ENCODE results near the gene CNTN1.
"Not testable (repeated sequence)": the region's sequence is repeated elsewhere in the genome, so short reads cannot be mapped to it uniquely, and the experiment has no call there.

The CNTN1 gene

DNA sequence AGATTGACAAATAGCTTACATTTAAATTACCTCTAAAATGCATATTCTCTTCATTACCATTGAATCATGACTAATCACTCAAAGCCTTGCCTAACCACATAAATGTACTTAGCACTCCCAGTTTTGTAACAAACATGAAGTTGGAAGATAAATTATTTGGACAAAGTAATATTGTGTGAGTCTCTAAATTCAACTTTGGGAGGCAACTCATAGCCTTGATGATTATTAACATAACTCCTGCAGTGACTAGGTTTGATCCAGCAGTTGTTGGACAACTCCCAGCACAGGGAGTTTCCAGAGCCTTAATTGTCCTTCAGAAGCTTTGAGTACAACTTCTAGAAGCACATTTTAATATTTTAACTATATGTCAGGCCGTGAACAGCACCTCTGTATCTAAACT lies 342.4 kb downstream of the CNTN1 start:
- peak; percentile 9 for DNase-seq (ENCODE audit: low spot score)

DNA sequence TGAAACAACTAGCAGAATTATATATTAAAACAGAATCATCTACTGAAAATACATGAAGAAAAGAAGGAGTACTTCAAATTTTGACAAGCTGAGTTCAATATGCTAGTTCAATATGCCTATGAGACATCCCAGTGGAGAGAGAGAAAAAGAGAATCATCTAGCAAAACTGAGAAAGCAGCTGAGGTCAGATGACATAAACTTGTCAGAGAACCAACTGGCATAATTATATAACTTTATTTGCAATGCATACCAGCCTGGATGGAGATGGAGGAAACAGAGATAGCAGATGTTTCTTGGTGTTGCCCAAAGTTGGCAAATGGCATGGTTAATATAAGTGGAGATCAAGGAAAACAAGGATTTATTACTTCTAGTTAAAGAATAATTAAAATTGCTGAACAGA lies 347.2 kb downstream of the CNTN1 start:
- no peak for DNase-seq (ENCODE audit: low spot score)

DNA sequence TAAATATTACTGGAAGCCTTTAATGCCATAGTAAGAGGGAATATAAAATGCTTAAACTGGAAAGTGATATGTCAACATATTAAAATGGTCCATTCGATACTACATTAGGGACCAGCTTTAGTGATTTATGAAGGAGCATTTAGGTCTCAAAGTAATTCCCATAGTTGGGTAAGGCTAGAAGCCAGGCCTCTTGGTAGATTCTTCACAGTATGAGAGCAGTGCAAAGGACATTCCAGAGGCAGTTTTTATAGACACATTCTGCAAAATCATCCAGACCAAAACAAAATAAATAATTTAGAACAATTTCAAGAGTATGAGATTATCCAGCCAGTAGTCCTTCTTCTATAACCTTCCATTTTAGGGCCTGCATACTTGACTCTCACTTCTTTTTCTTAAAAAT lies 353.3 kb downstream of the CNTN1 start:
- no peak for DNase-seq (ENCODE audit: low spot score)

GRCh38 chr12:41049033-41049432 lies 356.8 kb downstream of the CNTN1 start:
- no peak for DNase-seq (ENCODE audit: low spot score)

DNA sequence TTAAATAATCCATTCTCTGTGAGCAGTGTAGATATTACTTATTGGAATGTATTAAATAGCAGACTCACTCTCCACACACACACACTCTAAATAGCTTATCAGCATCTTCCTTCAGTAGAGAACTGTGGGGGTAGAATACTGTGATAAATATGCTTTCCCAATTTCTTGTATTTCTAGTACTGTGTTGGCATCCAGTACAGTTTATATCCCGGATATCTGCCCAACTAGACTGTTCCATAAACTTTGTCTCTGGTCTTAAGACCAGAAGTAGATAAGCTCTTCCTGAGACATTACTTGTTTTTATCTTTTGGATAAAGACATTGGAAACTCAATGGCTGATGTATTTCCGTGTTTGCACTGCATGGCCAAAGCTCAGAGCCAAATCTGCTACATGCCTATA lies 359.7 kb downstream of the CNTN1 start:
- no peak for DNase-seq (ENCODE audit: low spot score)

DNA sequence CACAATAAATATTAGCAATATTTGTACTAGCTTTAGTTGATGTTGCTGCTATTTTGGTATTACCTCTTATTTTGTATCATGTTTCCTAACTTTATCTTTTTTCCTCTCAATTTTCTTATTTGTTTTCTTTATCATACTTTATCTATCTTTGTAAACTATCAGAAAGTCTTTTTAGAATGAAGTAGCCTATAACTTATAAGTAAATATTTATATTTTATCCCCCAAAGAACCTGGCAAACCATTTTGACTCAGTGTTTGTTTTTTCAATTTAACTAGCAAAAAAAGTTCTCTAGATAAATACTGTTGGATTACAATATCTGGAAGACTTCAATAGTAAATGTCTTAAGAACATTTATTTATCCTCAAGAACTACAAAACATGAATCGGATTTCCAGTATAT lies 360.2 kb downstream of the CNTN1 start:
- DNase-seq (ENCODE audit: low spot score), result no peak

DNA sequence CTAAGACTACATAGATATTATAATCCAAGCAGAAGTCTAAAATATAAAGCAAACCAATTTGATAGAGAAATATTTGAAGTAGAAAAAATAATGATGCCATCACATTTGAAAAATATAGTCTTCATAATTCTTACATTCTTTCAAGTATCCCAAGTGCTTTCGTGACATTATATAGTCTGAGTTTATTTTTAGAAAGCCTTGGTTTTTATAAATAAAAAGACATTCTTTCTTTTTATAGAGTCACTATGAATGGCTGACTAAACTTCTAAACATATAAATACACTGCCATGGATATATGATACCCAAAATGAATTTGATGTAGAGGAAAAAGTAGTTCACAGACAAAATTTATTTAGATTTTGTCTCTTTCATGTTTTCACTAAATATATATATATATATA lies 360.8 kb downstream of the CNTN1 start:
- DNase-seq (ENCODE audit: low spot score), result no peak

- DNase-seq (ENCODE audit: low spot score), result no peak
These were observed 363.8 kb downstream of the CNTN1 start for GRCh38 chr12:41055875-41056577.

DNA sequence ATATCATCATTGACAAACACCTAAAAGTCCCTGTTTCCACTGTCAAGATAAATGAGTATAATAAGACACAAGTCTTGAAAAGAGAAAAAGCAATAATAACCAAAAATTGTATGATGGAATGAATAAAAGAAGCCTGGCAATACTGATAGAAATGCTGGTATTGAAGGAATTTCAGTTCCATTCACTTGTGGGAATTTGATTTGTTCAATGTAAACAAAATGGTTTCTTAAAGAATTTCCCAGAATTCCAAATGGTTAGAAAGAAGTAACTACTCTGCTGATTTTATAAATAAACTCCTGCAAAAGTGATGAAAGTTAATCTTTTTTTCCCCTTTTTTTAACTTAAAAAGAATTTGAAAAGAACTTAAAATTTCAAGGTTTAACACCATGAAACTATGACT lies 366.0 kb downstream of the CNTN1 start:
- no peak for DNase-seq (ENCODE audit: low spot score)

DNA sequence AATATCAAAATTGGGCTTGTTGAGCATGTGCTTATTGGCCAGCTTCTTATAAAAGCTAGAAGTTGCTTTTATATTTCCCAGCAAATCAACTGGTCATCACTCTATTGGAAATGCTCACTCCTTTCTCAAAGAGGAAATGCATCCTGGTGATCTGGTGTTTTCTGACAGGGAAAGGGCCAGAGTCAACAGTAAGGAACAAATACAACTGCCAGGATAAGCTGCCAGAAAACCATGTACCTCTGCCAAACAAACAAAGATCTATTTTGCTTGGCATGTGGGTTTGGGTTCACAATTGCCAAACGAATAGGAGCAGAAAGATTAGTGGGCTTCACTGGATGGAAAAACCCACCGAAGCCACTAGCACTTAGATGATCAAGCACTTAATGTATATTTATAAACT lies 369.0 kb downstream of the CNTN1 start:
- no peak for DNase-seq (ENCODE audit: low spot score)

DNA sequence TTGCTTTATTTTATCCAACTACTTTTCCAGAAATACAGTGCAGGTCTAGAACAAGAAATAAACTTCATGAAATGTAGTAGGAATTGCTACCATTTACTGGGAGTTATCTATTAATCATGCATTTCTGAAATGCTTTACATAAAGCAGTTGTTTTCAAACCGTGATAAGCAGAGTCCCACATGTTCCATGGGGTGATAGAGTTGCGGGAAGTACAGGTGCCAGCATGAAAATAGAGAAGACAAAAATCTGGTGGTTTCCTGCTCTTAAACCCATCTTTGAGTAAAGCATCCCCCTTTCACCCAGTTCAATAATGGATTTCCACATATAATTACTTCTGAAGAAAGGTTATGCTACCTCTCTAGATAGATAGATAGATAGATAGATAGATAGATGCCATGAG lies 372.2 kb downstream of the CNTN1 start:
- DNase-seq (ENCODE audit: low spot score), result no peak

- no peak for DNase-seq (ENCODE audit: low spot score)
These were observed 375.9 kb downstream of the CNTN1 start for GRCh38 chr12:41067941-41068645.

- DNase-seq (ENCODE audit: low spot score), result no peak
These were observed 381.6 kb downstream of the CNTN1 start for GRCh38 chr12:41073633-41074472.

DNA sequence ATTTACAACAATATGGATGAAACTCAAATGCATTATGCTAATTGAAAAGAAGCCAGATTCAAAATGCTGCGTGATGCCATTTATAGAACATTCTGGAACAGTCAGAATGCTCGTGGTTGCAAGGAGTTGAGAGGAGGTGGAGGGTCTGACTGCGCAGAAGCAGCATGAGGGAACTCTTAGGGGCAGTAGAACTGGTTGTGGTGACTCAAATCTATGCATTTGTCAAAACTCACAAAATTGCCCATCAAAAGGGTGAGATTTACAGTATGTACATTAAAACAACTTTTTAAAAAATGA lies 382.2 kb downstream of the CNTN1 start:
- DNase-seq (ENCODE audit: low spot score), result no peak

- no peak for DNase-seq (ENCODE audit: low spot score)
These were observed 383.9 kb downstream of the CNTN1 start for GRCh38 chr12:41076114-41076513.

DNA sequence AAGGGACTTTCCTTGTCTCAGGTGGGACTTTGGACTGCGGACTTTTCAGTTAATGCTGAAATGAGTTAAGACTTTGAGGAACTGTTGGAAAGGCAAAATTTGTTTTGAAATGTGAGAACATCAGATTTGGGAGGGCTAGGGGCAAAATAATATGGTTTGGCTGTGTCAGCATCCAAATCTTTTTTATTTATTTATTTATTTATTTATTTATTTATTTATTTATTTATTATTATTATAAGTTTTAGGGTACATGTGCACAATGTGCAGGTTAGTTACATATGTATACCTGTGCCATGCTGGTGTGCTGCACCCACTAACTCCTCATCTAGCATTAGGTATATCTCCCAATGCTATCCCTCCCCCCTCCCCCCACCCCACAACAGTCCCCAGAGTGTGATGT lies 389.0 kb downstream of the CNTN1 start:
- not testable (repeated sequence) for DNase-seq (ENCODE audit: low spot score)

- DNase-seq (ENCODE audit: low spot score), result no peak
These were observed 397.2 kb downstream of the CNTN1 start for GRCh38 chr12:41089438-41089837.

DNA sequence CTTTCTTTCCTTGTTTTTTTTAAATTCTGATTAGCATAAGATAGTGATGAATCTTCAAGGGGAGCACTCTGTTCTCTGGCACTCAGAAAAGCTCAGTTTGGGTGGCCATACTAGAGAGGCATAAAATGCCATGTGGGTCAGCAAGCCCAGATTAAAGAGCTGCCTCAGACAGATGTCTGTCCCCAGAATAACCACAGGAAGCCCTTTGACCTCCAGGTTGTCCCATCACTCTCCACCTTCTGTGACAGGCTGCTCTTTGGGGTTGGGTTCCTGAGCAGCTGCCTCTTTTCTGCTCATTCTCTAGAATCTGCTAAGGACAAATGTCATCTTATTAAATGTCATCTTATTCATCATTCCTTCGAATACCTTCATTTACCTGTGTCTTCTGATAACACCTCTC lies 399.9 kb downstream of the CNTN1 start:
- no peak for DNase-seq (ENCODE audit: low spot score)

DNA sequence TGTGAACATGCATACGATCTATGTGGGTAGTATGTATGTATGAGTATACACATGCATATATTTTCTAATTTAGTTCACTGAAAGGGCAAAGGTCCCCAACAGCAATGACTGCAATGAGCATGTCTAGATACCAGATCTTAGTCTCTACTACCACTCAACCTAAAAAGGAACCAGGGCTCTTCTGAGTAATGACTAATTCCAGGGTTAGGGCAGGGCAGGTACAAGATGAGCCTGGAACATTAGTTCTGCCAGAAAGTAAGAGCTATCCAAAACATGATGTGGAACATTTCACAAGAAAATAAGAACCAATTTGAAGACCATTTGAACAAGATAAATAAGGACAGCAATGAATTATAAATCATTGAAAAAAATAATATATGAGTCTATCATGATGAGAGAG lies 404.6 kb downstream of the CNTN1 start:
- DNase-seq (ENCODE audit: low spot score), result no peak

GRCh38 chr12:41100572-41100971 lies 408.3 kb downstream of the CNTN1 start:
- DNase-seq (ENCODE audit: low spot score), result no peak

- DNase-seq (ENCODE audit: low spot score), result no peak
These were observed 409.6 kb downstream of the CNTN1 start for GRCh38 chr12:41101806-41102205.

DNA sequence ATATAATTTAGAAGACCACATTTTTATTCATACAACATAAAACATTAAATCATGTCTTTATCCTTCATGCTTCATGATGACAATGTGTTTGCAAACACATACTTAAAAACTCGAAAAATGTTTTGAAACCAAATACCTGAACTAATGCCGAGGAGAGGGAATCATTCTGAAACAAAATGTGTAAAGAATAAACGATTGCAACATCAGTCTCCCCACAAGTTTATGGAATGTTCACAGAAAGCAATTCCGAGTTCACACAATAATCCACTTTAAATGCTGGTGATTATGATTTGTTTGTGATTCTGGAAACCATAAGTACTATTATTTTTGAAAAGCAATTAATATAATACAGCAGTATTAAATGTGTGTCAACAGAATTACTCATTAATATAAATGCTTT lies 411.4 kb downstream of the CNTN1 start:
- no peak for DNase-seq (ENCODE audit: low spot score)

GRCh38 chr12:41106315-41106714 lies 414.1 kb downstream of the CNTN1 start:
- DNase-seq (ENCODE audit: low spot score), result no peak

All from kidney tubule cell (primary cell).